ENCODE data around the gene CDH24. TPM values are rescaled to one million over a fixed set of nuclear protein-coding genes. Genes with fewer than 3 reads are reported as not detected.
A peak's percentile ranks its signal among the peaks of the same experiment; 100 is the strongest.

CDH24 gene
- total and polyA plus RNA-seq, 2 donors (not counting 1 experiment from before 2014, with no cell fraction given) = 0.96 to 1.0 TPM

- peaks cover 15% of the 10 kb centered on the region for H4K20me1 ChIP-seq (ENCODE audit: control insufficient read depth, insufficient read depth, low read length, poor library complexity, severe bottlenecking)
- DNase-seq = peak; percentile 89
- no peaks in the 10 kb centered on the region for H3K79me2 ChIP-seq (ENCODE audit: control insufficient read depth, insufficient read depth, low read length)
- WGBS (ENCODE audit: insufficient coverage) = 3% methylated on average over 50 of the region's 51 CpGs
- H3K4me1 ChIP-seq (ENCODE audit: control insufficient read depth in 2 of 2, insufficient read depth in 2 of 2, low read length in 2 of 2) = peaks cover 10 to 21% of the 10 kb centered on the region in 2 donors
- intact Hi-C loops (cut with micrococcal nuclease) = loop anchor here (1.0 to 10.0 kb wide), 10 partner anchors 24 to 753 kb away; partner anchors contain the start of gene PSMB5
- H3K27ac ChIP-seq (ENCODE audit: low read length in 2 of 2) = no peak overlapping the region
- peak overlapping the region; percentile 76 for H3K27ac Mint-ChIP-seq
- peak overlapping the region; percentile 82 for H3K9ac ChIP-seq (ENCODE audit: low read length)
- peak overlapping the region; percentile 100 for H3K4me2 ChIP-seq (replicated peaks; ENCODE audit: low read depth, low read length, poor library complexity, severe bottlenecking)
- H2AFZ ChIP-seq (ENCODE audit: insufficient read depth, low read depth, low read length, poor library complexity, severe bottlenecking) = peak overlapping the region; percentile 63
- peaks cover 0 to 6% (median 0%) of the 10 kb centered on the region in 4 experiments for H3K27me3 ChIP-seq (replicated peaks in 1 of 4; ENCODE audit: control extremely low read depth in 1 of 4, control insufficient read depth in 3 of 4, insufficient read depth in 4 of 4, low read length in 3 of 4)
- peak overlapping the region; percentile 95 for H3K4me3 Mint-ChIP-seq
- TF ChIP-seq EZH2 (IDR thresholded peaks at IDR 0.05; ENCODE audit: borderline replicate concordance, insufficient read depth, low read depth, low read length, poor library complexity, severe bottlenecking) (no peak), CTCF (IDR thresholded peaks at IDR 0.05) (peak; percentile 95)
- CTCF ChIA-PET = interaction anchor here (0.6 to 19.1 kb wide), 46 partner anchors 8 to 802 kb away, joined by 3 to 1134 read pairs (median 4); partner anchors contain the start of genes ACIN1, AJUBA, C14orf119 and HAUS4
- no peaks in the 10 kb centered on the region for H3K9me3 ChIP-seq (ENCODE audit: control extremely low read depth in 1 of 3, control insufficient read depth in 2 of 3, insufficient read depth in 1 of 3, low read length in 2 of 3)
- H3K9me3 Mint-ChIP-seq (ENCODE audit: insufficient read depth) = no peaks in the 10 kb centered on the region
- H3K36me3 ChIP-seq (replicated peaks in 1 of 2; ENCODE audit: control extremely low read depth in 1 of 2, control insufficient read depth in 1 of 2, extremely low read depth in 1 of 2, insufficient read depth in 2 of 2, low read length in 1 of 2) = peaks cover 4 to 42% of the 10 kb centered on the region in 2 experiments
- H3K4me1 Mint-ChIP-seq = peaks cover 18% of the 10 kb centered on the region
- H3K4me3 ChIP-seq (ENCODE audit: control extremely low read depth in 1 of 5, extremely low read depth in 1 of 5, insufficient read depth in 1 of 5, low read depth in 2 of 5, low read length in 4 of 5) = peak overlapping the region; percentile 11 to 91 (median 68)
- H3K27me3 Mint-ChIP-seq = no peaks in the 10 kb centered on the region
- ATAC-seq (ENCODE audit: low read depth) = peak; percentile 64
- POLR2A ChIA-PET = interaction anchor here (0.9 to 1.5 kb wide), 8 partner anchors 14 to 488 kb away, joined by 3 to 13 read pairs (median 4); partner anchors contain the start of genes ACIN1, AJUBA, C14orf119 and RBM23
Measured at GRCh38 chr14:23057757-23058653, 685 bp upstream of the CDH24 start.

Measured in B cell (primary cell).